Measurements from ENCODE around the gene ROPN1B. TPM values are rescaled to one million over a fixed set of nuclear protein-coding genes. Genes with fewer than 3 reads are reported as not detected.
"Not testable (repeated sequence)": the region's sequence is repeated elsewhere in the genome, so short reads cannot be mapped to it uniquely, and the experiment has no call there.

Gene ROPN1B
- total RNA-seq, 1 experiment from 2014 or later, result not detected

- not testable (repeated sequence) for H3K36me3 ChIP-seq (ENCODE audit: insufficient read depth, low read length); H3K79me2 ChIP-seq (ENCODE audit: low read length); H3K4me3 ChIP-seq (ENCODE audit: low read length); H3K4me1 ChIP-seq (ENCODE audit: low read length); H2AFZ ChIP-seq (ENCODE audit: low read length); H3K9me2 ChIP-seq (replicated peaks; ENCODE audit: insufficient read depth, low read length); H3K4me2 ChIP-seq (ENCODE audit: low read depth, low read length, poor library complexity, severe bottlenecking); H3K27me3 ChIP-seq (ENCODE audit: low read length); H3K27ac ChIP-seq (ENCODE audit: low read length); H3K9me3 ChIP-seq (ENCODE audit: low read length); H4K20me1 ChIP-seq (ENCODE audit: insufficient read depth, low read depth, low read length); DNase-seq; H3K9ac ChIP-seq (ENCODE audit: low read length)
Observed at GRCh38 chr3:125929765-125930164, 39.2 kb upstream of the ROPN1B start.

- not testable (repeated sequence) for H3K9ac ChIP-seq (ENCODE audit: low read length); H3K9me3 ChIP-seq (ENCODE audit: low read length); H3K27ac ChIP-seq (ENCODE audit: low read length); H4K20me1 ChIP-seq (ENCODE audit: insufficient read depth, low read depth, low read length); H3K4me3 ChIP-seq (ENCODE audit: low read length); H3K4me1 ChIP-seq (ENCODE audit: low read length); H3K36me3 ChIP-seq (ENCODE audit: insufficient read depth, low read length); H3K79me2 ChIP-seq (ENCODE audit: low read length); H2AFZ ChIP-seq (ENCODE audit: low read length); H3K27me3 ChIP-seq (ENCODE audit: low read length); H3K9me2 ChIP-seq (replicated peaks; ENCODE audit: insufficient read depth, low read length); DNase-seq; H3K4me2 ChIP-seq (ENCODE audit: low read depth, low read length, poor library complexity, severe bottlenecking)
Observed at GRCh38 chr3:125931355-125931880, 37.6 kb upstream of the ROPN1B start.

- H3K27me3 ChIP-seq (ENCODE audit: low read length); H3K79me2 ChIP-seq (ENCODE audit: low read length); H3K36me3 ChIP-seq (ENCODE audit: insufficient read depth, low read length); H3K4me2 ChIP-seq (ENCODE audit: low read depth, low read length, poor library complexity, severe bottlenecking); H3K4me1 ChIP-seq (ENCODE audit: low read length); H3K9me2 ChIP-seq (replicated peaks; ENCODE audit: insufficient read depth, low read length); H3K9ac ChIP-seq (ENCODE audit: low read length); H4K20me1 ChIP-seq (ENCODE audit: insufficient read depth, low read depth, low read length); H2AFZ ChIP-seq (ENCODE audit: low read length); H3K9me3 ChIP-seq (ENCODE audit: low read length); H3K4me3 ChIP-seq (ENCODE audit: low read length); DNase-seq; H3K27ac ChIP-seq (ENCODE audit: low read length): not testable (repeated sequence)
Observed at GRCh38 chr3:125933397-125934173, 35.4 kb upstream of the ROPN1B start.

GRCh38 chr3:125935252-125935874 lies 33.6 kb upstream of the ROPN1B start:
- not testable (repeated sequence) for H3K9me2 ChIP-seq (replicated peaks; ENCODE audit: insufficient read depth, low read length); H3K27ac ChIP-seq (ENCODE audit: low read length); H3K9ac ChIP-seq (ENCODE audit: low read length); H3K79me2 ChIP-seq (ENCODE audit: low read length); H3K9me3 ChIP-seq (ENCODE audit: low read length); H3K4me2 ChIP-seq (ENCODE audit: low read depth, low read length, poor library complexity, severe bottlenecking); H2AFZ ChIP-seq (ENCODE audit: low read length); H4K20me1 ChIP-seq (ENCODE audit: insufficient read depth, low read depth, low read length); H3K27me3 ChIP-seq (ENCODE audit: low read length); H3K36me3 ChIP-seq (ENCODE audit: insufficient read depth, low read length); H3K4me1 ChIP-seq (ENCODE audit: low read length); DNase-seq; H3K4me3 ChIP-seq (ENCODE audit: low read length)

- H3K27ac ChIP-seq (ENCODE audit: low read length); H3K4me1 ChIP-seq (ENCODE audit: low read length); H3K27me3 ChIP-seq (ENCODE audit: low read length); H2AFZ ChIP-seq (ENCODE audit: low read length); H3K79me2 ChIP-seq (ENCODE audit: low read length); H3K9ac ChIP-seq (ENCODE audit: low read length); H3K9me2 ChIP-seq (replicated peaks; ENCODE audit: insufficient read depth, low read length); H4K20me1 ChIP-seq (ENCODE audit: insufficient read depth, low read depth, low read length); H3K9me3 ChIP-seq (ENCODE audit: low read length); H3K36me3 ChIP-seq (ENCODE audit: insufficient read depth, low read length); DNase-seq; H3K4me2 ChIP-seq (ENCODE audit: low read depth, low read length, poor library complexity, severe bottlenecking); H3K4me3 ChIP-seq (ENCODE audit: low read length): not testable (repeated sequence)
Observed at GRCh38 chr3:125936210-125936815, 32.7 kb upstream of the ROPN1B start.

GRCh38 chr3:125936891-125937290 lies 32.1 kb upstream of the ROPN1B start:
- not testable (repeated sequence) for H3K36me3 ChIP-seq (ENCODE audit: insufficient read depth, low read length); H3K9ac ChIP-seq (ENCODE audit: low read length)

GRCh38 chr3:125947806-125948205 lies 21.2 kb upstream of the ROPN1B start:
- H3K4me3 ChIP-seq (ENCODE audit: low read length); H3K4me2 ChIP-seq (ENCODE audit: low read depth, low read length, poor library complexity, severe bottlenecking); H3K36me3 ChIP-seq (ENCODE audit: insufficient read depth, low read length); H3K4me1 ChIP-seq (ENCODE audit: low read length); H3K79me2 ChIP-seq (ENCODE audit: low read length); DNase-seq; H3K9me3 ChIP-seq (ENCODE audit: low read length); H3K27ac ChIP-seq (ENCODE audit: low read length); H2AFZ ChIP-seq (ENCODE audit: low read length); H3K9ac ChIP-seq (ENCODE audit: low read length); H3K9me2 ChIP-seq (replicated peaks; ENCODE audit: insufficient read depth, low read length); H3K27me3 ChIP-seq (ENCODE audit: low read length); H4K20me1 ChIP-seq (ENCODE audit: insufficient read depth, low read depth, low read length): not testable (repeated sequence)

More at GRCh38 chr3:125936891-125937290, 32.1 kb upstream of the ROPN1B start:
- H3K4me3 ChIP-seq (ENCODE audit: low read length); H3K9me3 ChIP-seq (ENCODE audit: low read length); H3K4me2 ChIP-seq (ENCODE audit: low read depth, low read length, poor library complexity, severe bottlenecking); DNase-seq; H3K9me2 ChIP-seq (replicated peaks; ENCODE audit: insufficient read depth, low read length); H3K27me3 ChIP-seq (ENCODE audit: low read length); H3K4me1 ChIP-seq (ENCODE audit: low read length); H4K20me1 ChIP-seq (ENCODE audit: insufficient read depth, low read depth, low read length); H3K79me2 ChIP-seq (ENCODE audit: low read length); H3K27ac ChIP-seq (ENCODE audit: low read length); H2AFZ ChIP-seq (ENCODE audit: low read length): not testable (repeated sequence)

- H3K4me2 ChIP-seq (ENCODE audit: low read depth, low read length, poor library complexity, severe bottlenecking); H3K4me1 ChIP-seq (ENCODE audit: low read length); H3K27me3 ChIP-seq (ENCODE audit: low read length); H3K9me3 ChIP-seq (ENCODE audit: low read length); H3K9ac ChIP-seq (ENCODE audit: low read length); DNase-seq; H2AFZ ChIP-seq (ENCODE audit: low read length); H4K20me1 ChIP-seq (ENCODE audit: insufficient read depth, low read depth, low read length); H3K4me3 ChIP-seq (ENCODE audit: low read length); H3K27ac ChIP-seq (ENCODE audit: low read length); H3K79me2 ChIP-seq (ENCODE audit: low read length); H3K9me2 ChIP-seq (replicated peaks; ENCODE audit: insufficient read depth, low read length); H3K36me3 ChIP-seq (ENCODE audit: insufficient read depth, low read length): not testable (repeated sequence)
Observed at GRCh38 chr3:125948901-125949300, 20.1 kb upstream of the ROPN1B start.

All from Karpas-422 (cell line).